PC-9 (cell line): ENCODE results near the gene COL13A1.

Source experiments
- EZH2 ChIP-seq: fragments of 200-600 bp; sonication (generic); IDR thresholded peaks from 2 replicates; pipeline ENCODE4 v1.8.0; 2017; ENCODE audit warnings: antibody characterized with exemption, low read depth
- TF ChIP-seq, protein P1 (sequence below): fragments of 200-600 bp; sonication (generic); conservative IDR thresholded peaks from 2 replicates; pipeline ENCODE4 v1.6.1; 2017; ENCODE audit warnings: mixed run types, antibody characterized with exemption, mild to moderate bottlenecking, moderate library complexity

DNA sequence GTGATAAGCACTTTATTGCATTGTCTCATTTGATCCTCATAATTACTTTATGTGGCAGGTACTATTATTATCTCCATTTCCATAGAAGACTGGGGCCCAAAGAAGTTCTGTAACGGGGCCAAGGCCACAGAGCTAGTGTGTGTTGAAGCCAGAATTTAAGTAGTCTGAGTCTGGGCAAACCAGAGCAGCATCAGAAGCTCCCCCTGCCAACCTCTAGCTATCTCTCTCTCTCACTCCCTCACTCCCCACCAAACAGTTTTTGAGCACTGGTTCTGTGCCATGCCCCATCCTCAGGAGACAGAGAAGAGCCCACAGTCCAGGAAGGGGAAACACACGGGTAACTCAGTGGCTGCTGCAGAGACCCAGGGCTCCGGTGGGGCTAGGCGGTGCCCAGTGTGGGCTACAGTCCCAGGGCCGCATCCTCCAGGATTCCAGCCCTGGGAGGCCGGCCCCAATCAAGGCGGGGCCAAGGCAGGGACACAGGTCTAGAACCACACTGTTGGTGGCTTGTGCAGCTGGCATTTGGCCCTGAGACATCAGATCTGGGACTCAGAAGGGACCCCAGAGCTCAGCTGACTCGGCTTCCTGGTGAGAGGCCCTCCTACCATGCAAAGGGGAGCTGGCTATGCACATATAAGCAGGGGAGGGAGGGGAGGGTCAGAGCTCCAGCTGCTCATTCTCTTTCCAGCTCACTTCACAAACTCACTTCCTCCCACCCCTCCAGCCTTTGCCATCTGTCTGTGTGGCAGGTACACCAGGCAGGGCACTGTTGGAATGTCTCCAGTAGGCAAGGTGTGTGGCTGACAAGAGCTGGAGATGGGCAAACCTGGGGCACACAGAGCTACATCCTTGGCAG is 34.4 kb downstream of the COL13A1 start:
- TF ChIP-seq, protein P1, sequence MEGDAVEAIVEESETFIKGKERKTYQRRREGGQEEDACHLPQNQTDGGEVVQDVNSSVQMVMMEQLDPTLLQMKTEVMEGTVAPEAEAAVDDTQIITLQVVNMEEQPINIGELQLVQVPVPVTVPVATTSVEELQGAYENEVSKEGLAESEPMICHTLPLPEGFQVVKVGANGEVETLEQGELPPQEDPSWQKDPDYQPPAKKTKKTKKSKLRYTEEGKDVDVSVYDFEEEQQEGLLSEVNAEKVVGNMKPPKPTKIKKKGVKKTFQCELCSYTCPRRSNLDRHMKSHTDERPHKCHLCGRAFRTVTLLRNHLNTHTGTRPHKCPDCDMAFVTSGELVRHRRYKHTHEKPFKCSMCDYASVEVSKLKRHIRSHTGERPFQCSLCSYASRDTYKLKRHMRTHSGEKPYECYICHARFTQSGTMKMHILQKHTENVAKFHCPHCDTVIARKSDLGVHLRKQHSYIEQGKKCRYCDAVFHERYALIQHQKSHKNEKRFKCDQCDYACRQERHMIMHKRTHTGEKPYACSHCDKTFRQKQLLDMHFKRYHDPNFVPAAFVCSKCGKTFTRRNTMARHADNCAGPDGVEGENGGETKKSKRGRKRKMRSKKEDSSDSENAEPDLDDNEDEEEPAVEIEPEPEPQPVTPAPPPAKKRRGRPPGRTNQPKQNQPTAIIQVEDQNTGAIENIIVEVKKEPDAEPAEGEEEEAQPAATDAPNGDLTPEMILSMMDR, result no peak
- TF ChIP-seq EZH2, result no peak
